Activated CD4-positive, CD25-positive, alpha-beta regulatory T cell (primary cell): ENCODE results near the gene JMJD8.
A peak's percentile ranks its signal among the peaks of the same experiment; 100 is the strongest.

ENCODE experiments used
- DNase-seq, 4 experiments: peaks; one replicate each; lab custom pipeline; 2025; lab: John Stamatoyannopoulos, UW

The JMJD8 gene, protein sequence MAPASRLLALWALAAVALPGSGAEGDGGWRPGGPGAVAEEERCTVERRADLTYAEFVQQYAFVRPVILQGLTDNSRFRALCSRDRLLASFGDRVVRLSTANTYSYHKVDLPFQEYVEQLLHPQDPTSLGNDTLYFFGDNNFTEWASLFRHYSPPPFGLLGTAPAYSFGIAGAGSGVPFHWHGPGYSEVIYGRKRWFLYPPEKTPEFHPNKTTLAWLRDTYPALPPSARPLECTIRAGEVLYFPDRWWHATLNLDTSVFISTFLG

GRCh38 chr16:684071-684794, at the start of gene JMJD8:
Gene JMJD8 (minus strand): TSS chr16:684334. CDS start chr16:684319, 15 bp downstream.
- DNase-seq: peak; percentile 89 to 95 (median 94)

DNA sequence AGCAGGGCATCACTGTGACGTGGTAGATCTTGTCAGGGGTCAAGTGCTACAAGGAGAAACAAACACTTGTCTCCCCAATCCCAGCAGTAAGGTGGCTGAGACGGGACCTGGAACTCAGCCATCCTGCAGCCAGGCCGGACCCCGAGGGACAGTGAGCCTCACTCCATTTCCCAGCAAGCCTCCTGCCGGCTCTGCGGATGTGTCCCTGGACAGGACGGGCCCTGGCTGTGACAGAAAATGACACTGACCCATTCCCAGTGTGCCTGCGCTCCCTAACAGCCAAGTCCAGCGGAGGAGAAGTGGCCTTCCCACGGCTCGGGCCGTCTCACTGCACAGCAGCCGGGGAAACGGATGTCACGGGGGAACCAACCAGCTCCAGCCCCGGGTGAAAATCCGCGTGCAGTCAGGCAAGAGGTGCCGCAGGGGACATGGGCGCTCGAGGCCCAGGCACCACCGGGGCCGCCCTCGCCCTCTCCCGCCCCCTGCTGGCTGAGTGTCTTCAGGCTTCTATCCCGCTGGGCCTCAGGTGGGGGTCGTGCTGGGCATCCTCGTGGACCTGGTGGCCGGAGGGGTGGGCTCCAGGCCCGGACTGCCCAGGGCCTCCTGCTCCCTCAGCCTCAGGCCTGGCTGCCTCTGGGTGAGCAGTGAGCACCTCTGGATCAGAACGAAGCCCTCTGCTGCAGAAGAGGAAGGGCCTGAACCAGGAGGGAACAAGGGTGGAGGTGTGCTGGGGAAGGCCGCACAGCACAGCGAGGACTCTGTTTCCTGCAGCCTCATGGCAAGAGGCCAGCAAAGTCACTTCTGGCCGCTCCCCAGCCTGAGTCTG, 49.5 kb upstream of the JMJD8 start:
- DNase-seq: peak in 1 of 4 experiments; percentile 22

DNA sequence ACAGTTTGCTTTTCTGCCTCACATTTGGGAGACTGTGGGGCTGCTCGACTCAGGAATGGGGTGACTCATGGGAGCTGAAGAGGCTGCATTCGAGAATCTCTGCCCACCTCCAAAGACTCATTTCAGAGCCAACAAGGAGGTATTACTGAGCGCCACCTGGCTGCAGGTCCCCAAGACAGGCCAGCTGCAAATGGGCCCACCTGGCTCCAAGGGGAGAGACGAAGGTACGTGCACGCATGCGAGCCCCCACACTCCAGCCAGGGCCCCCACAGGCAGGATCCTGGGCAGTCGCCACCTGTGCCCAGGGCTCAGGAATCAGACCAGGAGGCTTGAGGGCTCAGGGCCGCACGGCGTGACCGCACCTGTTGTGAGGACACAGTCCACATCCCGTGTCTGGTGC, 48.8 kb upstream of the JMJD8 start:
- no peak for DNase-seq

DNA sequence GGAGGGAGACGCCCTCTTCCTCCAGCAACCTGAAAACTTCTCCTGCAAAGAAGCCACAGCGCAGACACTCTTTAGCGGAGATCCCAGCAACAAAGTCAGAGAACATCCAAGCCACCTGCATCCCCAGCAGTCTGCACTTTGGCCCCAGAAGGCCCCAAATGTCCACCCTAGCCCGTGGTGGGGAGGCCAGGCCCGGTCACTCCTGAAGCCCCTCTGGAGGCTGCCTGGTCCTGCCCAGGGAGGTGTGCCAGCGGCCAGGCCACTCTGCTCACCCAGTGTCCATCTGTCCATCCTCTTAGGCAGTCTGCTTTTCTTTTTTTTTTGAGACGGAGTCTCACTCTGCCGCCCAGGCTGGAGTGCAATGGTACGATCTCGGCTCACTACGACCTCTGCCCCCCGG, 48.2 kb upstream of the JMJD8 start:
- DNase-seq: no peak

GRCh38 chr16:730666-731509, 46.8 kb upstream of the JMJD8 start:
- DNase-seq: no peak

GRCh38 chr16:729768-730665, 45.9 kb upstream of the JMJD8 start:
- no peak for DNase-seq

DNA sequence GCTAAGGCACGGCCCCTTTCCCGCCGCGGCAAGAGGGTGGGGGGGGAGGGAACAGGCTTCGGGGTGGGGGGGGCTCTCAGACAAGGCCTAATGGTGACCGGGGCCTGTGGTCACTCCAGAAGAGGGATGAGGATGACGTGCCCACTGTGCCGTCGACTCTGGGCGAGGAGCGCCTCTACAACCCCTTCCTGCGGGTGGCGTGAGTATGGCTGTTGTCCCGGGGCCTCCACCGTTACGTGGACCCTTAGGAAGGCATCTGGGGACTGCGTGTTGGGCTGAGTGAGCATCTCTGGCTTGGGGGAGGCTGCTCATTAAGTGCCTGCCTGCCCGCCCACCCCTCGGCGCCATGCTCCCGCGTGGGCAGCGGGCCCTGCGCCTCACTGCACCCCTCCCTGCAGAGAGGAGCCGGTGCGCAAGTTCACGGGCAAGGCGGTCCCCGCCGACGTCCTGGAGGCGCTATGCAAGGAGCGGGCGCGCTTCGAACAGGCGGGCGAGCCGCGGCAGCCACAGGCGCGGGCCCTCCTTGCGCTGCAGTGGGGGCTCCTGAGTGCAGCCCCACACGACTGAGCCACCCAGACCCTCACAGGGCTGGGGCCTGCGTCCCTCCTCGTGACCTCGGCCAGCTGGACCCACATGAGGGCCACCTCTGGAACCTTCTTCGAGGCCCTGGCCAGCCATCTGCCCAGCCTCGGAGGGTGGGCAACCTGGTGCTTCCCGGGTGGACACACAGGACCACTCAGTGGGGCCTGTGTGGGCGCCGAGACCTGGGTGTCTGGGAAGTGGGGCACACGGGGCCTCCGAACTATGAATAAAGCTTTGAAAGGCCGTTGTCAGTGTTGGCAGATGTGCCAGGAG, 45.0 kb upstream of the JMJD8 start:
- DNase-seq: no peak

DNA sequence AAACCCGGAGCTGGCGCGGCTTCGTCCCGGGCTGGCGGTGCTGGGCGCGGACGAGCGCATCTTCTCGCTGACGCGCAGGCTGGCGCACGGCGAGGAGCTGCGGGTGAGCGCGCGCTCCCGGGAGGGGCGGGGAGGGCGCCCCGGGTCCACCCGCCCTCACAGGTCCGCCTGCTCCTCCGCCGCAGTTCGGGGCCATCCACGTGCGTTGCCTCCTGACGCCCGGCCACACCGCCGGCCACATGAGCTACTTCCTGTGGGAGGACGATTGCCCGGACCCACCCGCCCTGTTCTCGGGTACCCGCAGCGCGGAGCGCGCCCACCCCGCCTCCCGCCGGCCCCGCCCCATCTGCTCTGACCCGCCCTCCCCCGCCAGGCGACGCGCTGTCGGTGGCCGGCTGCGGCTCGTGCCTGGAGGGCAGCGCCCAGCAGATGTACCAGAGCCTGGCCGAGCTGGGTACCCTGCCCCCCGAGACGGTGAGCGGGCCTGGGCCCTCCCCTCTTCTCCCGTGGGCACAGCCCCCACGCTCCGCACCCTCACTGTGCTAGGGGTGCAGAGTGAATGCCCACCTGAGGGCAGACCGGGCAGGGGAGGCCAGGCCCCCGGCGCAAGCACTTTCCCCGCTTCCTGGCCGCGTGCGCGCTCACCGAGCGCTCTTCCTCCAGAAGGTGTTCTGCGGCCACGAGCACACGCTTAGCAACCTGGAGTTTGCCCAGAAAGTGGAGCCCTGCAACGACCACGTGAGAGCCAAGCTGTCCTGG, 44.2 kb upstream of the JMJD8 start:
- DNase-seq: peak in 2 of 4 experiments; percentile 36 to 38

- DNase-seq: no peak
Observed at GRCh38 chr16:727291-727977, 43.3 kb upstream of the JMJD8 start.

- peak in 3 of 4 experiments; percentile 42 to 52 (median 49) for DNase-seq
Observed at GRCh38 chr16:726438-727290, 42.5 kb upstream of the JMJD8 start, which contains the start of the genes CCDC78 and HAGHL. Gene CCDC78 (minus strand): TSS chr16:726443. CDS start chr16:726367, 76 bp downstream. Gene HAGHL (plus strand): TSS chr16:727106. CDS start chr16:727510, 404 bp downstream.

GRCh38 chr16:726188-726437, 42.0 kb upstream of the JMJD8 start:
- no peak for DNase-seq

DNA sequence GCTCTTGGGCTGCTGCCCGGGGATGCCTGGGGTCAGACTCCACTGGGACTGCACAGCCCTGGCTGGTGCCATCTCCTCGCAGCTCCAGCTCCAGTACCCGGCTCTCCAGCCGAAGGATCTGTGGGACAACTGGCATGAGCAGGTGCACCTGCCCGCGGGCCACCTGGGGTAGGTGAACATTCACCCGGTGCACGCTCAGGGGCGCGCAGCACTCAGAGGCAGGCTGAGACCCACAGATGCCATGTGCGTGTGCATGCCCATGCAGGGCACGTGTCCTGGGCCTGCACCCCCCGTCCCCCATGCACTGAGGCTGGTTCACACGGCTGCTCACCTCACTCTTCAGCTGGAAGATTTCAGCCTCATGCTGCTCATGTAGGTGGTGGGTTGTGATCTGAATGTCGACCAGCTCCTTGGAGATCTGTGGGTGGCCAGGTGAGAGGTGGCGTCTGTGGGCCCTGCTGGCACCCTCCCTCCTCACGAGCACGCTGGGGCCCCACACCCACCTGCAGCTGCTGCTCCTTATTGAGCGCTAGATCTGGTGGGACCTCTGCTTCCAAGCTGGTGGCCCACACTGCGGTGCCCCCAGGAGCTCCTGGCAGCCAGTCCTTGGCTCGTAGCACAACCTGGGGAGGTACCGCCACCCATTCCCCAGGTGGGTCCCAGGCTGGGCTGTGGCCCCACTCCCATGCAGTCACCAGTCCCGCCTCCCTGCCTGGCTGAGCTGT, 41.5 kb upstream of the JMJD8 start:
- no peak for DNase-seq

GRCh38 chr16:725041-725376, 40.9 kb upstream of the JMJD8 start:
- no peak for DNase-seq

DNA sequence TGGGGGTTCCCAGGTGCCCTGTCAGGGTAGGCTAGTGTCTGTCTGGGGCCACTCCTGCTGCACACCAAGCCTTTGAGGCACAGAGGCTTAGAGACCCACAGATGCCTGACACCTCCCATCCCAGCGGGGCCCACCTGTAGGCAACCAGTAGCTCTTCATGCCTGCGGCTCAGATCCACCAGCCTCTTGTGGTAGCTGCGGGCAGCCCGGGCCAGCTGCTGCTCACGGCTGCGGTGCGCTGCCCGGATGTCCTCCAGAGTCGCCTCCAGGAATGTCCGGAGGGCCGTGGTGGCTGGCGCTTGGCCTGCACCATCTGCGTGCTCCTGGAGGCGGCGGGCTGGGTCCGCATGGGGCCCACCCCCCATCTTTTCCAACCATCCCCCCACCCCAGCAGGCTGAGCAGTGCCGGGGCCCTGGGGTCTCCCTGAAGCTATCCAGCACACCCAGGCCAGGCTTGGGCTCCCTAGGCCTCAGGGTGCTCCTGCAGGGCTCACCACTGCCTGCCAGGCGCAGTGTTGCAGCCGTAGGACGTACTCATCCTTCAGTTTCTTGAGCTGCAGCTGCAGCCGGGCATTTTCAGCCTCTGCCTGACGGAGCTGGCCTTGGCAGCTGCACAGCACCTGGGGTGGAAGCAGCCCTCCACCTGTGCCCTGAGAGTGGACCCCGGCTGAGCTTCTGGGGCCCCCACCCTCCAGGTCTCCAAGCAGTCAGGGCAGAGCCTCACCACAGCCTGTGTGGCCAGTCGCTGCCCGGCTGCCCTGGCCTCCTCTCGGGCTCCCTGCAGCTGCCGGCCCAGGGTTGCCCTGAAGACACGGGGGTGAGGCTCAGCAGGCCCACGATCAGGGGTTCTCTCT, 40.3 kb upstream of the JMJD8 start:
- DNase-seq: no peak

DNA sequence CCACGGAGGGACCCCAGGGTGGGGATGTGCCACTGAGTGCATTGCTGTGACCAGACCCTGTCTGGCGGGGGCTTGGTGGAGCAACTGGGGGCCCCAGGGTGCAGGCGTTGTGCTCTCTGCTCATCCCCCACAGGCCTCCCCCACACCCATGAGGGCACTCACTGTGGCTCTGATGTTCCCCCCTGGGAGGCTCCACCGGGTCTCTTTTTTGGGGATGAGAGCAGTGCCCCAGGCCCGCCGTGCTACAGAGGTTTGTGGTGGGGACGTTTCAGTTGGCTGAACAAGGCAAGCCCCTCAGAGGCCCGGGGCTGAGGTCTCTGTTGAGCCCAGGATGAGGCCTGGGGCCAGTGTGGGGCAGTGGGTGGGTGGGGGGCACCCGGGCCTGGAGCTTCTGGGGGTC, 39.6 kb upstream of the JMJD8 start:
- no peak for DNase-seq
